ENCODE results near the gene PIK3C3.

Gene PIK3C3

GRCh38 chr18:42100248-42100647 lies 145.2 kb downstream of the PIK3C3 start:
- no peaks in the 10 kb centered on the region for H3K36me3 ChIP-seq (ENCODE audit: low read length)
- H2AFZ ChIP-seq (ENCODE audit: low read depth, low read length, severe bottlenecking), result no peak overlapping the region
- H3F3A ChIP-seq (ENCODE audit: insufficient read depth), result no peaks in the 10 kb centered on the region
- no peak overlapping the region for H3K27ac ChIP-seq (ENCODE audit: low read depth, low read length)
- no peaks in the 10 kb centered on the region for H3K79me2 ChIP-seq (ENCODE audit: insufficient read depth, low read length)
- no peaks in the 10 kb centered on the region for H3K9me3 ChIP-seq (ENCODE audit: insufficient read depth, low read length)
- H3K9me2 ChIP-seq (replicated peaks; ENCODE audit: insufficient read depth, low read length), result no peaks in the 10 kb centered on the region
- no peak overlapping the region for H3K4me2 ChIP-seq (ENCODE audit: low read depth, low read length, poor library complexity, severe bottlenecking)
- H3K4me3 ChIP-seq (ENCODE audit: insufficient read depth, low read length, poor library complexity, severe bottlenecking), result no peak overlapping the region
- no peak overlapping the region for H3K9ac ChIP-seq (ENCODE audit: low read length)
- no peaks in the 10 kb centered on the region for H4K20me1 ChIP-seq (ENCODE audit: low read depth, low read length)
- TF ChIP-seq CTCF (IDR thresholded peaks at IDR 0.05; ENCODE audit: insufficient read depth, low read length, poor library complexity, severe bottlenecking), result no peak
- no peak for TF ChIP-seq EZH2phosphoT487 (conservative IDR thresholded peaks at IDR 0.05; ENCODE audit: low read length)
- no peaks in the 10 kb centered on the region for H3K27me3 ChIP-seq (ENCODE audit: low read length)

- no peaks in the 10 kb centered on the region for H3K36me3 ChIP-seq (ENCODE audit: low read length)
- H3F3A ChIP-seq (ENCODE audit: insufficient read depth), result no peaks in the 10 kb centered on the region
- H3K4me2 ChIP-seq (ENCODE audit: low read depth, low read length, poor library complexity, severe bottlenecking), result no peak overlapping the region
- TF ChIP-seq EZH2phosphoT487 (conservative IDR thresholded peaks at IDR 0.05; ENCODE audit: low read length) (no peak), CTCF (IDR thresholded peaks at IDR 0.05; ENCODE audit: insufficient read depth, low read length, poor library complexity, severe bottlenecking) (no peak)
- H3K9me3 ChIP-seq (ENCODE audit: insufficient read depth, low read length), result no peaks in the 10 kb centered on the region
- no peaks in the 10 kb centered on the region for H3K9me2 ChIP-seq (replicated peaks; ENCODE audit: insufficient read depth, low read length)
- H3K27me3 ChIP-seq (ENCODE audit: low read length), result no peaks in the 10 kb centered on the region
- H3K79me2 ChIP-seq (ENCODE audit: insufficient read depth, low read length), result no peaks in the 10 kb centered on the region
- no peak overlapping the region for H3K27ac ChIP-seq (ENCODE audit: low read depth, low read length)
- H3K4me3 ChIP-seq (ENCODE audit: insufficient read depth, low read length, poor library complexity, severe bottlenecking), result no peak overlapping the region
- no peak overlapping the region for H3K9ac ChIP-seq (ENCODE audit: low read length)
- no peak overlapping the region for H2AFZ ChIP-seq (ENCODE audit: low read depth, low read length, severe bottlenecking)
- H4K20me1 ChIP-seq (ENCODE audit: low read depth, low read length), result no peaks in the 10 kb centered on the region
Observed at GRCh38 chr18:42100911-42101310, 145.9 kb downstream of the PIK3C3 start.

GRCh38 chr18:42105394-42105793 lies 150.4 kb downstream of the PIK3C3 start:
- Histone ChIP-seq H3K9ac (ENCODE audit: low read length) (no peak overlapping the region), H3K4me3 (ENCODE audit: insufficient read depth, low read length, poor library complexity, severe bottlenecking) (no peak overlapping the region), H3K9me2 (replicated peaks; ENCODE audit: insufficient read depth, low read length) (no peaks in the 10 kb centered on the region), H3K4me2 (ENCODE audit: low read depth, low read length, poor library complexity, severe bottlenecking) (no peak overlapping the region), H4K20me1 (ENCODE audit: low read depth, low read length) (no peaks in the 10 kb centered on the region), H3K9me3 (ENCODE audit: insufficient read depth, low read length) (no peaks in the 10 kb centered on the region), H3F3A (ENCODE audit: insufficient read depth) (no peaks in the 10 kb centered on the region), H3K27ac (ENCODE audit: low read depth, low read length) (no peak overlapping the region), H2AFZ (ENCODE audit: low read depth, low read length, severe bottlenecking) (no peak overlapping the region), H3K27me3 (ENCODE audit: low read length) (no peaks in the 10 kb centered on the region), H3K79me2 (ENCODE audit: insufficient read depth, low read length) (no peaks in the 10 kb centered on the region), H3K36me3 (ENCODE audit: low read length) (no peaks in the 10 kb centered on the region)
- no peak for TF ChIP-seq EZH2phosphoT487 (conservative IDR thresholded peaks at IDR 0.05; ENCODE audit: low read length)
- TF ChIP-seq CTCF (IDR thresholded peaks at IDR 0.05; ENCODE audit: insufficient read depth, low read length, poor library complexity, severe bottlenecking), result no peak
